ENCODE results near the gene CCDC59.

CCDC59 gene

DNA sequence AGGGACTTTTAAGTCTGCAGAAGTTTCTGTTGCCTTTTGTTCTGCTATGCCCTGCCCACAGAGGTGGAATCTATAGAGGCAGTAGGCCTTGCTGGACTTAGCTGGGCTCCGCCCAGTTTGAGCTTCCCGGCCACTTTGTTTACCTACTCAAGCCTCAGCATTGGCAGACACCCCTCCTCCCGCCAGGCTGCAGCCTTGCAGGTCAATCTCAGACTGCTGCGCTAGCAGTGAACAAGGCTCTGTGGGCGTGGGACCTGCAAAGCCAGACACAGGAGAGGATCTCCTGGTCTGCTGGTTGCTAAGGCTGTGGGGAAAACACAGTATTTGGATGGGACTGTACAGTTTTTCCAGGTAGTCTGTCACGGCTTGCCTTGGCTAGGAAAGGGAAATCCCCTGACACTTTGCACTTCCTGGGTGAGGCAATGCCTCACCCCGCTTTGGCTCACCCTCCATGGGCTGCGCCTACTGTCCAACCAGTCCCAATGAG, 43.7 kb downstream of the CCDC59 start:
- no peak for DNase-seq

Measured in activated naive CD4-positive, alpha-beta T cell (primary cell).